ENCODE data around the gene PDZD7.

DNA sequence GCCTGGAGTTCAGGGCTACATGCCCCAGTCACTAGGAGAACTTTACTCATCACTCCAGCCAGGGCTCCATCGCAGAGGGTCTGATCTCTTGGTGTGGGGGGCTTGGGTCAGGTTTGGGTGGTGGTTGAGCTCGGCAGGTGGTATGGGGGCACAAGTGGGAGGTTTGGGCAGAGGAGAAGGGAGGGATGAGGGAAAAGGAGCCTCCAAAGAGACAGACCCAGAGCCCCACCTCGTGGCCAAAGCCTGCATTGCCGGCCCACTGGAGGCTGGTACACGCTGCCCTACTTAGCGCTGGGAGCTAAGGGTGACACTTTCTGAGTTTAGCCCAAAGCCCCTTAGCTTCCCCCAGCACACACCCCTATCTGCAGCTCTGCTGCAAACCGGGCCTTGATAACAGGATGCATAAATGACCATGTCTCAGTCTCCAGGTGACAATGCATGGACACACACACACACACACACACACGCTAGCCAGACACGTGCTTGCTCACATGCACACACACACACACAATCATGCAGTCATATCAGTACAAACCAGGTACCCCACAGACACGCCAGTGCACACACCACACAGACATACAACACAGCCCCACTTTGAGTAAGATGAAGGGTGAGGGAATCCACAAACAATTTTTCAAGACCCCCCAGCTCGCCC, 16.6 kb downstream of the PDZD7 start:
- TF ChIP-seq POLR2A (IDR thresholded peaks at IDR 0.05) (no peak), CTCF (IDR thresholded peaks at IDR 0.05) (peak; percentile 87 to 96 (median 92))
